Stimulated activated CD8-positive, alpha-beta memory T cell treated with anti-CD3 and anti-CD28 coated beads, Interleukin-12 subunit alpha, Interleukin-12 subunit beta, amount 100 ng/mL, for 24 hours (primary cell): ENCODE data around the gene NFIA.

ENCODE experiments used
- DNase-seq: peaks from one replicate; pipeline ENCODE4 v3.0.0-alpha.2; 2020; ENCODE audit errors: extremely low read depth

The NFIA gene

DNA sequence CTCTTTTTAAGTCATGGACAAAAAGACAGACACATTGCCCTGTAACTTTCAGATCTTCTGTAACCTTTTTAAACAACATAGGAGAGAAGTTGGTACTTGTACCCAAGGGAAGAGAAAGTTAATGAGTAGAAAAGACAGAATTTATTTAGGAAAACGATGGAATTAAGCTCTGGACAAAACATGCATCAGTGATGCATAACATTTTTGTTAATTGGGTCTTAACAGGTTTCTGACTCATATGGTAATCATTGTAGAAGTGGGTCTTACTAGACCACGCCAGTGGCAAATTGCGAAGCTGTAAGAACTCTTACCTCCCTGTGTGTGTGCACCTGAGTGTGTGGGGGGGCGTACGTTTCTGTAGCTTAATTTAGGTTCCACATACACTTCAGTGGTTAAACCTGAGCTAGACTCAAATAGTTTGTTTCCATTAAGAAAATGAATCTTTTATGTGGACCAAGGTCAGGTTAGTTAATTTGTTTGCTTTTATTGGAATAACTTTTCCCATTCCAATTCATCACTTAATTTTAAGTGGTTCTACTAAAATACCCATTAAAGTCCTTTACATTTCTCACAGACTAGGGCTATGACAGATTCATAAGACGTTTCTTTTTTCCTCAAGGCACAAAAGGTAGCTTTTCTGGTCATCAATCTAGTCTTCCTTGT lies 48.1 kb downstream of the NFIA start:
- DNase-seq: no peak

DNA sequence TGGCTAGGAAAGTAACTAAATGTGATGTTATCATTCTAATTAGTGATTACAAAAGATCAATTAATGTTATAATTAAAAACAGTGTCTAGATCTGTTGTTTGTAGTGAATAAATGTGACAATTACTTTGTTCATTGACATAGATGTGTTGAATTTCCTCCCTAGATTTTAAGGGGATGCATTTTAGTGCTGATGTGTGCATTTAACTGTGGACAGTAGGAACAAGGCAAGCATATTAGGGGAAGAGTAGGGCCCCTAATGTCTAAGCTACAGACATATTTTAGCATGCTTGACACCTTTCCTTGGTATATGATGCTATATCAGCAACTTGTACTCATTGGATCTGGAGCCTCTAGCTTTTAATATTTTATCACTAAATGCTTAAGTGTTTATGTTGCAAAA lies 48.9 kb downstream of the NFIA start:
- no peak for DNase-seq

DNA sequence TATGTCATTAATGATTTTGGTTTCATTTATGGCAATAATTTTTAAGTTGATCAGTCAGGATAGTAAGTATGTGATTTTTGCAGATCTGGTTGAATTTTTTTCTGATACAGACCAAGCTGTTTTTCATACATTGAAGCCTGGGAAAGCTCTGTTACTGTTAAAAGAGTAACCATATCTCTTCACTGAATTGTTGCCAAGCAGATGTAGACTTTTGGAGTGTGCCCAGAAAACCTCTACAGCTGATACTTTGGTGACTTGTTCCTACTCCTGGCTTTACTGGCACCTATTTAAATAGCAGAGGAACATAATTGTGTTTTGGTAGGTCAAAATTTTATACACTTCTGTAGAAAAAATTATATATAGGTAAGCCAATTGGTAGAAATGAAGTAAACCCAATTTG lies 49.4 kb downstream of the NFIA start:
- DNase-seq: no peak

DNA sequence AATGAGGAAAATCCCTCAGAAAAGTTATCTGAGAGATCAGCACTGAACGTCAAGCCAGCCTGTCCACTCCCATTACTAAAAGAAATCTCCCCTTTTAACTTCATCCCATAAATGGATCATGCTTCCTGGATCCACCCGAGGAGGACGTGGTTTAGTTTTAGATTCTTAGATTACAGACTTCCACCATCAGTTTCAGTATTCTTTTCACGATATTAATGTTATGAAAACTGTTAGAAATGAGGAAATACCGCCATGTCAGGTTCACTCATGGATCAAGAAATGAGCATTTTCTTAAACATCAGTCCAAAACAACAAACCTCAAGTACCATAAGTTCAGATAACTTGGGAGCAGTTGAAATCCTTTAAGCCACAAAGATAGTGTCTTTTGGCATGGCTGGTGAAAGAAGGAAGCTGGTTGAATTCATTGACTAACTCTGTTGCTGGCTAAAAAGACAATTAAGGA lies 49.8 kb downstream of the NFIA start:
- DNase-seq: no peak

DNA sequence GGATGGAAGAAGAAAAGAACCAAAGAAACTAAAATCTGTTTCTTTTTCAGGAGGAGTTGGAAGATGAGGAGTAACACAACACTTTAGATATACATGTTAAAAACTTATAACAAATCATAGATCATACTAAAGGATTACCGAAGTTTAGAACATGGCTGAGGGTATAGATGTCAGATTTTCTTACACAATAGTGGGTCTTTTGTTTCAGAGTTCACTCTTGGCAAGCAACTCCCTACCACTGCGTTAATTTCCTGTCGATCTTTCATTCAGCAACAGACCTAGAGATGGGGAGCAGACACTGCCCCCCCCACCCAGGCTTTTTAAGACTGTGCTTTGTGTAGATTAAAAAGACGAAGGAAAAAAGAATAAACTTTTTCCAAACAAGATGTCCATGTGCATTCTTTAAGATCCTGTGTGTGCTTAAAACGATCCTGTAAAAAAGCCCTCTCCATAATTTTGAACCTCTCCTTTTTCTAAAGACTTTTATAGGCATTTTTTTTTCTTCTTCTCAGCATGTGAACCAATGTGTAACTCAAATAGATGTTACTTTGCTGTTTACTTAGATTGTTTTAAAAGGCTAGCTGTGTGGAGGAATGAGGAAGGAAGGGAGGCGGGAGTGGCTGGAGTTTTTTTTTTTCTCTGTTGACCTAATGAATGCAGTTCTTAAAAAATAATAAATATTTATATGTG lies 50.4 kb downstream of the NFIA start:
- no peak for DNase-seq

DNA sequence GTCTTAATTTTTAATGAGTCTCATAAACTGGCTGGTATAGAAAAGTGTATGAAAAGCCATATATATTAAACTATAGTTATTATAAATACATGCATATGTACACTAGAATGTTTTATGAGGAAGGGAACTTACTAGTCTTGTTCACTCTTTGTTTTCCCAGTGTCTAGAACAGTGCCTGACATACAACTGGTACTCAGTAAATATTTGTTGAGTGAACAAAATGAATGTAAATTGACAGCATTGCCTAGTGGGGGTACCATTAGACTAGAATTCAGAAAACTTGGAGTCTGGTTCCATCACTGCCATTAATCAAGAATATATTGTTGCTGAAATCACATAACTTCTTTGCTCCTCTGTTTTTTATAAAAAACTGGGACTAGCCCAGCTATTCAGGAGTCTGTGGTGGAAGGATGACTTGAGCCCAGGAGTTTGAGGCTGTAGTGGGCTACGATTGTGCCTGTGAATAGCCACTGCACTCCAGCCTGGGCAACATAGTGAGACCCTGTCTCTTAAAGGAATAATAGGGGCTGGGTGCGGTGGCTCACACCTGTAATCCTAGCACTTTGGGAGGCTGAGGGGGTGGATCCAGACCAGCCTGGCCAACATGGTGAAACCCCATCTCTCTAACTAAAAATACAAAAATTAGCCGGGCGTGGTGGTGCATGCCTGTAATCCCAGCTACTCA lies 51.1 kb downstream of the NFIA start:
- no peak for DNase-seq

DNA sequence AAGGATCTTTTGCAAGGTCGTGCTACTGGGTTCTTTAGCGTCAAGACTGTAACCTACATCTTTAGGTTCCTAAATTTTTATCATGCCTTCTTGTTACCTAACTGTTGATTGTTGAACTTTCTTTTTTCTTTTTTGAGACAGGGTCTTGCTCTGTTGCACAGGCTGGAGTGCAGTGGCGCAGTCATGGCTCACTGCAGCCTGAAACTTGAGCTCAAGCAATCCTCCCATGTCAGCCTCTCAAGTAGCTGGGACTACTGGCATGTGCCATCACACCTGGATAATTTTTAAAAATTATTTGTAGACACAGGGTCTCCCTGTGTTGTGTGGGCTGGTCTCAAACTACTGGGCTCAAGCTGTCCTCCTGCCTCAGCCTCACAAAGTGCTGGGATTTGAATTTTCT lies 52.9 kb downstream of the NFIA start:
- DNase-seq: no peak

DNA sequence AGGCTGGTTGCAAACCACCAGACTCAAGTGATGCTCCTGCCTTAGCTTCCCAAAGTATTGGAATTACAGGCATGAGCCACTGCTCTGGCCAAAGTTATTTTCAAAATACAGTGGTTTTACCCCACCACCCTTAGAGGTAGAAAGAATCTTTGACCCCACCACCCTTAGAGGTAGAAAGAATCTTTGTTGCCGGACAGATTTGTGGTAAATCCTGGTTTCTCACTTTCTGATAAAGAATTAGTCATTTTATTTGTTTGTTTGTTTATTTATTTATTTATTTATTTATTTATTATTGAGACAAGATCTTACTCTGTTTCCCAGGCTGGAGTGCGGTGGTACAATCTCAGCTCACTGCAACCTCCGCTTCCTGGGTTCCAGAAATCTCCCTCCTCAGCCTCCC lies 55.9 kb downstream of the NFIA start:
- no peak for DNase-seq

DNA sequence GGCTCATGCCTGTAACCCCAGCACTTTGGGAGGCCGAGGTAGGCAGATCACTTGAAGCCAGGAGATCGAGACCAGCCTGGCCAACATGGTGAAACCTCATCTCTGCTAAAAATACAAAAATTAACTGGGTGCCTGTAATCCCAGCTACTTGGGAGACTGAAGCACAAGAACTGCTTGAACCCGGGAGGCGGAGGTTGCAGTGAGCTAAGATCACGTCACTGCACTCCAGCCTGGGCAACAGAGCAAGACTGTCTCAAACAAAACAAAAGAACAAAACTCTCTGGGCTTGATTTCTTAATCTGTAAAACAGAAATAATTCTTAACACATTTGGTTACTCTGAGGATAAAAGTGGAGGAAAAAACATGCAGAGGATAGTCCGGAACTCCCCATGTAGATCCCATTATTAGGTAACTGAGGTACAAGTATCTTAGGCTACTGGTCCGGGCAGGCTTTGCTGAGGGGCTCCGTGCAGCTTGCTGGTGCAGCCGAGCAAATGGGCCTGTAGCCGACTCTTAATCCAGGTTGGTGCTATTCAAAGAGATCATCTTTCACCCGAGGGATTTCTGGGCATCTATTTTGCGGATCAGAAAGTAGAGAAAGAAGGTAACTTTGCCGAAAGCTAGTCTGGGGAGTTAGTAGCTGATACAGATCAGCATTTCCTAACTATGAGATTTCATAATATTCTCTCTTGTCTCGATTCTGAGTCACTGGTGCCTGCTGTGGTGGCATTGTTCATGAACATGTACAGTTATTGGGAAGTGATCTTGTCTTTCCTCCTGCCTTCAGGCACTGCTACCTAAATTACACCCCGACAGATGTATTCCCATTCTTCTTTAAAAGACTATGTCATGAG lies 56.8 kb downstream of the NFIA start:
- no peak for DNase-seq

DNA sequence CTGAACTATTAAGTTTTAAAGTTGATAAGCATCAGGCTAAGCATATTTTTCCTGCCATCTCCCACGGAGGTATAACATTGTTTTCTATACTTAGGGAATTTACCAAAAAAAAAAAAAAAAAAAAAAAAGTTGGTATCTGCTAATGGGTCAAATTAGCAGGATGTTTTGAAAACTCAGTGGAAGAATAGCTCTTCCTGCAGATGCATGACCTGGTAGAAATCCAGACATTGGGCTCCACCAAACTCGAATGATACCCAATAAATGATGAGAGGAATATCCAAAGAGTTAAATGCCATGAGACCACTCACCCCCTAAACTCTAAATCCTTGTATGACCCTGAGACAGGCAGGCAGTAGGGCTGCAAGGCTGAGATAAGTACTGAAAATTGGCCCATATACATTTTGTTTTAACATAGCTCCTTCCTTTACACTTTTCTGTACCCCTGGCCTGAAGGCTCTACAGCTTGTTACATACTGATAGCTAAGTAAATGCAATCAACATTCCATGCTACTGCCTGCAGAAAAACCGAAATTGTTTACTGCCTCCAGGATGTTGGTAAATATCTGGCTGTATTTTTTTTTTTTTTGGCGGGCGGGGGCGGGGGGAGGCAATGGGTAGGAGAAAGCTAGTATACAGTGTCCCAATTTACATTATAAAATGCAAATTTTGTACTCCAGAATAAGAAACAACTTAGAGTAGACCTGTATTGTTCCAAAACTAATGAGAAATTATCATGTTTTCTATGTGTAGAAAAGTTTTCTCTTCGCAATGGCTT lies 57.6 kb downstream of the NFIA start:
- no peak for DNase-seq

DNA sequence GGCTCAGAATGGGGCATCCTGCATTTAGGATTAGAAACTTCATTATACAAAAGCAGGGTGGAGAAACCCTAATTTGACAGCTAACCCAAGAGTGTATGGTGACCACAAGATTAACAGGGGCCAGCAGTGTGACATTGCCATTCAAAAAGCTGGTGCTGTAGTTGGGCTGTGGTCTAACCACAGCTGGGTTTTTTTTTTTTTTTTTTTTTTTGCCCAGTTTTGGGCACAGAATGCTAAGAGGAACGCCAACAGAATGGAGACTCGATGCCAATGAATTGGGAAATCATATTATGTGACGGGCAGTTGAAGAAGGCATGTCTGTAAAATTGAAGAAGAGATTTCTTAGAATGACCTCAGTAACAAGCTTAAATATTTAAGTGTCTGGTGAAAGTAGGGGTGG lies 58.4 kb downstream of the NFIA start:
- no peak for DNase-seq

DNA sequence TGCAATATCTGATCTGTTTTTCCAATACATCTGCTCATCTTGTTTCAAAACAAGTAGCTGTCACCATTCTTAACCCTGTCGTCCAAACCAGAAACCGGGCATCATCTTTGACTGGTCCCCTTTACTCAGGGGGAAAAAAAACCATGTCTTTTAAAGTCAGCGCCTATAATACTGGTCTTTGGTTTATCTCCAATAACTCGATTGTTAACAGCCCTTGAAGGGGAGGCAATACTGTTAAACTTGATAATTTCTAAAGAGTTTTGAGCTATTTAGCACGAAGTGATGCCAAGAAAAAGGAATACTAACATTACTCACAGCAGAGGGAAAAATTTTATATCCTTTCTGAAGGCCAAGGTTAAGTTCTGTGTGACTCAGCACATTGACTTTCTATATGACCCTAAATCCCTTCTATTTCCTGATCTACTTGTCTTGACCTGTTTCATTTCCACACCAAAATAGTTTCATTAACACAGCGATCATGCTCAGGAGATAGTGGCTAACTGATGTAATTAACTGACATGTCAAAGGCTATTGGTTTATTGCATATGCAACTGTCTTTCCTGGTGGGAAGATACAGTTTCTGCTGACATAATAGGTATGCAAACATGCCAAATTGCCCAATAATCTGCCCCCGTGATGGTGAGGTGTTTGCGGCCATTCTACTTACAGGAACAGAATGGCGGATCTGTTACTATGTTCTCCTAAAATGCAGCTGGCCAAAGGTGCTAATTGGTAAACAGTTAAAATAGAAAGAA lies 59.1 kb downstream of the NFIA start:
- DNase-seq: no peak

DNA sequence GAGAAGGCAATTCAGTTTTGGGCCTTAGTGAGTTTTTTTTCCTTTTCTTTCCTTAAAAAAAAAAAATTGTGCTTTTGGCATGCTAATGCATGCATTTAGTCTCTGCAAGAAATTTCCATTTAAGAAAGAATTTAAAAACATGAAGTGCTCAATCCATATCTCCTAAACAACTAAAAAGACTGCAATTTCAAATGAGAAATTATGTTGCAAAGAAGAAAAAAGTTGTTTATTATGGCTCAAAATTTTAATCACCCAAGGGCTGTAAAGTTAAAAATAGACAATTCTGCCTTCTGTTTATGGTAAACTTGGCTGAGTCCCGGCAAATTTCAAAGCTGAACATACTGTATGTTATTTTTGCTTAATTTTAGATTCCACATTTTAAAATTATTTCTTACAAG lies 59.7 kb downstream of the NFIA start:
- no peak for DNase-seq

DNA sequence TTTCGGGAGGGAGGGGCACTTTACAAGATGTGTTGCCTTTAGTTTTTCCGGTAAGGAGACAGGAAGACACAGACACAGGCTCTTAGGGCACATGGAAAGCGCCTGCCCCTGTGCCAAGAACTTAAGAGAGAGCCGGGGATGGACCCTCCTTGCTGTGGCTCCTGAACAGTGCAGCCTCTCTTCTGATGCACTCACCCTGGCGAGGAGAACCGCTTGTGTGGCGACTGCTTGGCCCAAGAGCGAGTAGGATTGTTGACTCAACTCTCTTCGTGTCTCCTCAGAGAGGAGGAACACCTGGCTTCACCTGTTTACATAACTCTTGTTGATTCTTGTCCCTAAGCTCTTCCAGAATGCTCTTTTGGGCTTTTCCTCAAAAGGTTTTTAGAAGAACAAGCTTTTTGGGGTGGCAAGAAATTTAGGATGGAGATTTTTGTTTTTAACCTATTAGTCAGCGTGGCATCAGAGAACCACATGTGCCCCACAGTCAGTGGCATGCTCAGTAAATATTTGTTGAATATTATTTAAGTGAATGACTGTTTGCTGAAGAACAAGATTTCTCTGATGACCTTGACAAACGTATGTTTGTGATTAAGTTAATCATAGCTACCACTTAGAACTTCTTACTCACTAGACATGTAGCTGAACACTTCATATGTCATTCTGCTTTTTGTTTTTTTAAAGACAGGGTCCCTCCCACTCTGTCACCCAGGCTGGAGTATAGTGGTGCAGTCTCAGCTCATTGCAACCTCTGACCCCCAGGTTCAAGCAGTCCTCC lies 60.6 kb downstream of the NFIA start:
- no peak for DNase-seq

DNA sequence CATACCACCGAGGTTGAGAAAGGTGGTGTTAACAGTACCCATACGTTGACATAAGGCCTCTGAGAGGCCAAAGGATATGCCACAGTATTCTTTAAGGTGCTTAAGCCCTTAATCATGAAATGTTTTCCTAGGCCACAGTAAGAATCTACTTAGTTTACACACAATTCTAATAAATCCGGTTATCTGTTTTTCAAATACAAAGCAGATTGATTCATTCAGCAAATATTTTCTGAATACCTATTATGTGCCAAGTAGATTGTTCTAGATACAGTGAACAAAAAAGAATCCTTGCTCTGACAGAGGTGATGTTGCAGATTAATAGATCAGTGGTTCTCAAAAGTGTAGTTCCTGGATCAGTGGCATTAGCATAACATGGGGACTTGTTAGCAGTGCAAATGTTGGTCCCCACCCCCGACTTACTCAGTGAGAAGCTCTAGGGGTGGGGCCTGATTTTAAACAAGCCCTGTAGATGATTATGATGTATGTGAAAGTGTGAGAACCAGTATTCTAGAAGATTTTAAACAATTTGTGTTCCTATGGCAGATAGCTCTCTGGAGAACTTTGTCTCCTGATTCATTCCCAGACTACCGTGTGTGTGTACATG lies 61.6 kb downstream of the NFIA start:
- DNase-seq: no peak

DNA sequence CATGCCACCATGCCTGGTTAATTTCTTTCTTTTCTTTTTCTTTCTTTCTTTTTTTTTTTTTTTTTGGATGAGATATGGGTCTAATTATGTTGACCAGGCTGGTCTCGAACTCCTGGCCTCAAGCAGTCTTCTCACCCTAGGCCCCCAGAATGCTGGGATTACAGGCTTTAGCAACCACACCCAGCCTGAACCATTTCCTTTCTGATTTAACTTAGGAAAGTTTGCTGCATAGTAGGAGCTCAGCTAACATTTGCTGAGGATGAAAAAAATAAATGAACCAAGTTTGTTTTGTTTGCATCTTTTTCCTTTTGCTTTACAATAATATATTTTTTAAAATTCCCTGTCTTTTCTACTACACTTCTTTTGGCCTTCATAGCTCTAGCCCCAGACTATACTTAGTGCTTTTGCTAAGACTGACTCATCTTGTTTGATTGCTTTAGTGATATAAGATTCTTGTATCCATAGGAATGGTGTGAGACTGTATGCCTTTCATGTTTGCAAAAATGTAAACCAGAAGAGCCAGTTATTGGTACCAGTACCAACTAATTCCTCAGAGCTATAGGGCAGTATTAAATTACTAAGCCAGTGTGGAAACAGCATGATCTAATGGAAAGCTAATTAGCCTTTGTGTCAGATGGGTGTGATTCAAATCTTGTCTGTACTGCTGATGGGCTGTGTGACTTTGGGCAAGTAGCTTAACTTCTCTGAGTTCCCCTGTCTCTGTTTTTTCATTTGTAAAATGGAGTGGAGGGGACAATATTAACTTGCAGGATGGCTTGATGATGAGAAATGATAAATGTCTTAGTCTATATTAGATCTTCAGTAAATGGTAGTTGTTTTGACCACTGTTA lies 66.9 kb downstream of the NFIA start:
- DNase-seq: no peak

DNA sequence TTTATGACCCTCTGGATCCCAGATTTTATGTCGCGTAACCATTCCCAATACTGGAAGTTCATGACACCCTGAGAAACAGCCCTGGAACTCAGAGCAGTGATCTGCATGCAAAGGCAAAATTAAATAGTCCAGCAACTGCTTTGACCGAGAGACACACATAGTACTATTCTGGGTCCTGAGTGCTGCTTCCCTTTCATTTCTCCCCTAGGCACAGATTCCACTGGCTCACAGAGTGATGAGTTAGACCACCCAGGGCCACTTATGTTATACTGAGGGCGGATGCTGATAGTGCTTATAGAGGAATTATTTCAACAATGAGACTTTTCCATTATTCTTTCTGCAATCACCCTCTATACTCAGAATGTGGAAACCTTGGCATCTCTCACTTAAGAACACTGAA lies 69.2 kb downstream of the NFIA start:
- no peak for DNase-seq

DNA sequence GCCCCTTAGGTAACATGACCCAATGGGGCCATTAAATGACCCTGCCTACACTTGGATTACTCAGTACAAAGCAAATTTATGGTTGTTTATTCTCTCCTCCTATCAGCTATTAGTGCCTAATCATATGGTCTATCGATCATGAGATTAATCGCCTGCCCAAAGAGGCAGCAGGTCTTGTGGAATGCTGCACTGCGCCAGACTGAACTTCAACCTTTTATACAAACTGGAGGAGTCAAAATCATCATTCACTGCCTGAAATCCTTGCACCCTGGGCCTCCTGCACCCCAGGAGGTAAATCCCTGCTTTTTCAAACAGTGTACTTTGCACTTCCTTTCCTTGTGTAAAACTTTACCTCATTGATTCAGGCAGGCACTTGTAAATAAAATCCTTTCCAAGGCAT lies 69.7 kb downstream of the NFIA start:
- no peak for DNase-seq
